Measurements from ENCODE around the gene NACC2. TPM values are rescaled to one million over a fixed set of nuclear protein-coding genes. Genes with fewer than 3 reads are reported as not detected.

NACC2 gene
- total and polyA plus RNA-seq, 2 donors (not counting 1 experiment from before 2014, with no cell fraction given): 0.34 to 1.9 TPM

GRCh38 chr9:136059851-136060670 is 35.0 kb downstream of the NACC2 start:
- Histone ChIP-seq H3K9me3 (ENCODE audit: control extremely low read depth in 1 of 3, control insufficient read depth in 2 of 3, insufficient read depth in 1 of 3, low read length in 2 of 3) (no peaks in the 10 kb centered on the region), H3K4me2 (replicated peaks; ENCODE audit: low read depth, low read length, poor library complexity, severe bottlenecking) (no peak overlapping the region), H3K27ac (ENCODE audit: low read length in 2 of 2) (no peak overlapping the region), H3K79me2 (ENCODE audit: control insufficient read depth, insufficient read depth, low read length) (no peaks in the 10 kb centered on the region), H3K36me3 (replicated peaks in 1 of 2; ENCODE audit: control extremely low read depth in 1 of 2, control insufficient read depth in 1 of 2, extremely low read depth in 1 of 2, insufficient read depth in 2 of 2, low read length in 1 of 2) (no peaks in the 10 kb centered on the region), H4K20me1 (ENCODE audit: control insufficient read depth, insufficient read depth, low read length, poor library complexity, severe bottlenecking) (no peaks in the 10 kb centered on the region), H3K9ac (ENCODE audit: low read length) (no peak overlapping the region), H3K4me1 (ENCODE audit: control insufficient read depth in 2 of 2, insufficient read depth in 2 of 2, low read length in 2 of 2) (peaks cover 3 to 25% of the 10 kb centered on the region in 2 donors), H3K4me3 (ENCODE audit: control extremely low read depth in 1 of 5, extremely low read depth in 1 of 5, insufficient read depth in 1 of 5, low read depth in 2 of 5, low read length in 4 of 5) (no peak overlapping the region), H3K27me3 (replicated peaks in 1 of 4; ENCODE audit: control extremely low read depth in 1 of 4, control insufficient read depth in 3 of 4, insufficient read depth in 4 of 4, low read length in 3 of 4) (peaks cover 0 to 11% (median 0%) of the 10 kb centered on the region in 4 experiments), H2AFZ (ENCODE audit: insufficient read depth, low read depth, low read length, poor library complexity, severe bottlenecking) (no peak overlapping the region)
- ATAC-seq (ENCODE audit: low read depth) (no peak), DNase-seq (no peak)
- Mint-ChIP-seq H3K4me1 (peaks cover 18% of the 10 kb centered on the region), H3K4me3 (no peak overlapping the region), H3K27ac (no peak overlapping the region), H3K27me3 (peaks cover 22% of the 10 kb centered on the region), H3K9me3 (ENCODE audit: insufficient read depth) (no peaks in the 10 kb centered on the region)
- POLR2A ChIA-PET: no interaction called here
- intact Hi-C loops (cut with micrococcal nuclease): no loop called here
- CTCF ChIA-PET: no interaction called here
- TF ChIP-seq CTCF (IDR thresholded peaks at IDR 0.05) (no peak), EZH2 (IDR thresholded peaks at IDR 0.05; ENCODE audit: borderline replicate concordance, insufficient read depth, low read depth, low read length, poor library complexity, severe bottlenecking) (no peak)
- WGBS (ENCODE audit: insufficient coverage): 93% methylated on average over 18 of the region's 29 CpGs

GRCh38 chr9:136059321-136059791 is 35.7 kb downstream of the NACC2 start:
- no peaks in the 10 kb centered on the region for H3K36me3 ChIP-seq (replicated peaks in 1 of 2; ENCODE audit: control extremely low read depth in 1 of 2, control insufficient read depth in 1 of 2, extremely low read depth in 1 of 2, insufficient read depth in 2 of 2, low read length in 1 of 2)
- Mint-ChIP-seq H3K4me3 (no peak overlapping the region), H3K27me3 (peaks cover 22% of the 10 kb centered on the region), H3K4me1 (peaks cover 18% of the 10 kb centered on the region), H3K9me3 (ENCODE audit: insufficient read depth) (no peaks in the 10 kb centered on the region), H3K27ac (no peak overlapping the region)
- H3K27ac ChIP-seq (ENCODE audit: low read length in 2 of 2): no peak overlapping the region
- peaks cover 0 to 14% (median 1%) of the 10 kb centered on the region in 4 experiments for H3K27me3 ChIP-seq (replicated peaks in 1 of 4; ENCODE audit: control extremely low read depth in 1 of 4, control insufficient read depth in 3 of 4, insufficient read depth in 4 of 4, low read length in 3 of 4)
- DNase-seq (no peak), ATAC-seq (ENCODE audit: low read depth) (no peak)
- WGBS (ENCODE audit: insufficient coverage): 97% methylated on average over 20 of the region's 20 CpGs
- H3K9me3 ChIP-seq (ENCODE audit: control extremely low read depth in 1 of 3, control insufficient read depth in 2 of 3, insufficient read depth in 1 of 3, low read length in 2 of 3): peaks cover 0 to 3% (median 0%) of the 10 kb centered on the region in 3 donors
- no peak for TF ChIP-seq EZH2 (IDR thresholded peaks at IDR 0.05; ENCODE audit: borderline replicate concordance, insufficient read depth, low read depth, low read length, poor library complexity, severe bottlenecking)
- no peak overlapping the region for H3K9ac ChIP-seq (ENCODE audit: low read length)
- H3K4me2 ChIP-seq (replicated peaks; ENCODE audit: low read depth, low read length, poor library complexity, severe bottlenecking): no peak overlapping the region
- intact Hi-C loops (cut with micrococcal nuclease): no loop called here
- POLR2A ChIA-PET: no interaction called here
- no peaks in the 10 kb centered on the region for H4K20me1 ChIP-seq (ENCODE audit: control insufficient read depth, insufficient read depth, low read length, poor library complexity, severe bottlenecking)
- H2AFZ ChIP-seq (ENCODE audit: insufficient read depth, low read depth, low read length, poor library complexity, severe bottlenecking): no peak overlapping the region
- no peak overlapping the region for H3K4me3 ChIP-seq (ENCODE audit: control extremely low read depth in 1 of 5, extremely low read depth in 1 of 5, insufficient read depth in 1 of 5, low read depth in 2 of 5, low read length in 4 of 5)
- CTCF ChIA-PET: no interaction called here
- H3K4me1 ChIP-seq (ENCODE audit: control insufficient read depth in 2 of 2, insufficient read depth in 2 of 2, low read length in 2 of 2): peaks cover 3 to 25% of the 10 kb centered on the region in 2 donors
- no peaks in the 10 kb centered on the region for H3K79me2 ChIP-seq (ENCODE audit: control insufficient read depth, insufficient read depth, low read length)
